ENCODE measurements around the gene WFDC10A. TPM values are rescaled to one million over a fixed set of nuclear protein-coding genes. Genes with fewer than 3 reads are reported as not detected.

Gene WFDC10A
- total and polyA plus RNA-seq, 10 of the 15 experiments (the other 5 are each of a cell fraction or from before 2014, with no cell fraction given) = not detected

- Histone ChIP-seq H2AFZ (ENCODE audit: control insufficient read depth, low read depth, low read length) (no peak overlapping the region), H3K36me3 (ENCODE audit: control insufficient read depth in 2 of 2, insufficient read depth in 2 of 2, low read length in 1 of 2) (no peaks in the 10 kb centered on the region), H3K27ac (ENCODE audit: control insufficient read depth, insufficient read depth) (no peak overlapping the region), H3K9ac (ENCODE audit: control insufficient read depth, insufficient read depth, low read length) (no peak overlapping the region), H3K4me3 (no peak overlapping the region), H3K9me3 (replicated peaks; ENCODE audit: control insufficient read depth, insufficient read depth, low read length) (no peaks in the 10 kb centered on the region), H4K20me1 (ENCODE audit: control insufficient read depth, insufficient read depth) (no peaks in the 10 kb centered on the region), H3K4me1 (ENCODE audit: control insufficient read depth, insufficient read depth, low read length) (no peaks in the 10 kb centered on the region), H3K27me3 (replicated peaks in 1 of 2; ENCODE audit: control insufficient read depth in 2 of 2, insufficient read depth in 2 of 2, low read length in 1 of 2) (no peaks in the 10 kb centered on the region), H3K79me2 (ENCODE audit: control insufficient read depth, insufficient read depth, low read length) (no peaks in the 10 kb centered on the region), H3K4me2 (ENCODE audit: control insufficient read depth, insufficient read depth) (no peak overlapping the region)
- in situ Hi-C loops (cut with MboI) = no loop called here
- ChIA-PET SMC1A (ENCODE audit: uncharacterized antibody, unreplicated experiment) (no interaction called here), CTCF (interaction anchor here (0.7 kb wide), 1 partner anchor 449 kb away, joined by 3 read pairs; no protein-coding TSS in a partner anchor), POLR2A (no interaction called here), RAD21 (ENCODE audit: unreplicated experiment) (no interaction called here)
- DNase-seq (ENCODE audit: low read depth, low spot score) (no peak), FAIRE-seq (no peak), ATAC-seq (no peak)
- no peak for TF ChIP-seq BHLHE40 (IDR thresholded peaks at IDR 0.05; ENCODE audit: borderline replicate concordance in 1 of 2, low read depth in 2 of 2, low read length in 1 of 2)
- TF ChIP-seq, protein P1, sequence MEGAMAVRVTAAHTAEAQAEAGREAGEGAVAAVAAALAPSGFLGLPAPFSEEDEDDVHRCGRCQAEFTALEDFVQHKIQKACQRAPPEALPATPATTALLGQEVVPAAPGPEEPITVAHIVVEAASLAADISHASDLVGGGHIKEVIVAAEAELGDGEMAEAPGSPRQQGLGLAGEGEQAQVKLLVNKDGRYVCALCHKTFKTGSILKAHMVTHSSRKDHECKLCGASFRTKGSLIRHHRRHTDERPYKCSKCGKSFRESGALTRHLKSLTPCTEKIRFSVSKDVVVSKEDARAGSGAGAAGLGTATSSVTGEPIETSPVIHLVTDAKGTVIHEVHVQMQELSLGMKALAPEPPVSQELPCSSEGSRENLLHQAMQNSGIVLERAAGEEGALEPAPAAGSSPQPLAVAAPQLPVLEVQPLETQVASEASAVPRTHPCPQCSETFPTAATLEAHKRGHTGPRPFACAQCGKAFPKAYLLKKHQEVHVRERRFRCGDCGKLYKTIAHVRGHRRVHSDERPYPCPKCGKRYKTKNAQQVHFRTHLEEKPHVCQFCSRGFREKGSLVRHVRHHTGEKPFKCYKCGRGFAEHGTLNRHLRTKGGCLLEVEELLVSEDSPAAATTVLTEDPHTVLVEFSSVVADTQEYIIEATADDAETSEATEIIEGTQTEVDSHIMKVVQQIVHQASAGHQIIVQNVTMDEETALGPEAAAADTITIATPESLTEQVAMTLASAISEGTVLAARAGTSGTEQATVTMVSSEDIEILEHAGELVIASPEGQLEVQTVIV (IDR thresholded peaks at IDR 0.05; ENCODE audit: borderline replicate concordance, partially characterized antibody) = no peak
- TF ChIP-seq, protein P2, sequence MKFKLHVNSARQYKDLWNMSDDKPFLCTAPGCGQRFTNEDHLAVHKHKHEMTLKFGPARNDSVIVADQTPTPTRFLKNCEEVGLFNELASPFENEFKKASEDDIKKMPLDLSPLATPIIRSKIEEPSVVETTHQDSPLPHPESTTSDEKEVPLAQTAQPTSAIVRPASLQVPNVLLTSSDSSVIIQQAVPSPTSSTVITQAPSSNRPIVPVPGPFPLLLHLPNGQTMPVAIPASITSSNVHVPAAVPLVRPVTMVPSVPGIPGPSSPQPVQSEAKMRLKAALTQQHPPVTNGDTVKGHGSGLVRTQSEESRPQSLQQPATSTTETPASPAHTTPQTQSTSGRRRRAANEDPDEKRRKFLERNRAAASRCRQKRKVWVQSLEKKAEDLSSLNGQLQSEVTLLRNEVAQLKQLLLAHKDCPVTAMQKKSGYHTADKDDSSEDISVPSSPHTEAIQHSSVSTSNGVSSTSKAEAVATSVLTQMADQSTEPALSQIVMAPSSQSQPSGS (IDR thresholded peaks at IDR 0.05; ENCODE audit: low read length) = no peak
- intact Hi-C loops (cut with micrococcal nuclease; ENCODE audit: unreplicated experiment) = no loop called here
- no TSS peak for BruUV-seq (replicated peaks)
- WGBS (ENCODE audit: insufficient coverage, insufficient replicate concordance, low lambda C conversion rate, missing lambda C conversion rate) = 63% methylated on average over 3 of the region's 3 CpGs
Observed at GRCh38 chr20:45646875-45647274, 17.3 kb downstream of the WFDC10A start.
